ENCODE data around the gene PIKFYVE.
"Not testable (repeated sequence)": the region's sequence is repeated elsewhere in the genome, so short reads cannot be mapped to it uniquely, and the experiment has no call there.

Gene PIKFYVE

GRCh38 chr2:208297961-208298360, 31.9 kb downstream of the PIKFYVE start:
- DNase-seq, result no peak

GRCh38 chr2:208300847-208301618, 35.0 kb downstream of the PIKFYVE start:
- no peak for DNase-seq

- DNase-seq, result no peak
These were observed 38.1 kb downstream of the PIKFYVE start for GRCh38 chr2:208304157-208304556.

GRCh38 chr2:208304695-208305094, 38.6 kb downstream of the PIKFYVE start:
- DNase-seq, result no peak

GRCh38 chr2:208306291-208306690, 40.2 kb downstream of the PIKFYVE start:
- no peak for DNase-seq

GRCh38 chr2:208311321-208311720, 45.3 kb downstream of the PIKFYVE start:
- DNase-seq, result no peak

GRCh38 chr2:208311954-208312353, 45.9 kb downstream of the PIKFYVE start:
- no peak for DNase-seq

- DNase-seq, result no peak
These were observed 49.2 kb downstream of the PIKFYVE start for GRCh38 chr2:208315081-208315788.

GRCh38 chr2:208318127-208318526, 52.1 kb downstream of the PIKFYVE start:
- no peak for DNase-seq

- DNase-seq, result no peak
These were observed 53.3 kb downstream of the PIKFYVE start for GRCh38 chr2:208319391-208319790.

GRCh38 chr2:208320686-208321085, 54.6 kb downstream of the PIKFYVE start:
- DNase-seq, result peak in 13 of 56 donors; percentile 0 to 28 (median 6)

- DNase-seq, result peak in 22 of 56 donors; percentile 3 to 43 (median 23)
These were observed 60.0 kb downstream of the PIKFYVE start for GRCh38 chr2:208326016-208326415.

- no peak for DNase-seq
These were observed 63.4 kb downstream of the PIKFYVE start for GRCh38 chr2:208329485-208329884.

GRCh38 chr2:208334230-208334629, 68.2 kb downstream of the PIKFYVE start:
- DNase-seq, result no peak

GRCh38 chr2:208346756-208347155, 80.7 kb downstream of the PIKFYVE start:
- no peak for DNase-seq

GRCh38 chr2:208350610-208351009, 84.6 kb downstream of the PIKFYVE start:
- peak in 8 of 56 donors; percentile 4 to 60 (median 8) for DNase-seq

- DNase-seq, result no peak
These were observed 86.9 kb downstream of the PIKFYVE start for GRCh38 chr2:208352644-208353567.

- no peak for DNase-seq
These were observed 88.9 kb downstream of the PIKFYVE start for GRCh38 chr2:208354964-208355381.

GRCh38 chr2:208356420-208356819, 90.4 kb downstream of the PIKFYVE start:
- not testable (repeated sequence) for DNase-seq

- DNase-seq, result no peak
These were observed 91.0 kb downstream of the PIKFYVE start for GRCh38 chr2:208356846-208357574.
